ENCODE data around the gene DSG2.

- TF ChIP-seq TAF1 (IDR thresholded peaks at IDR 0.05; ENCODE audit: low read depth, low read length): no peak
- no peak for TF ChIP-seq POLR2A (IDR thresholded peaks at IDR 0.05; ENCODE audit: low read depth, low read length)
- TF ChIP-seq POLR2AphosphoS5 (IDR thresholded peaks at IDR 0.05; ENCODE audit: low read depth, low read length): no peak
- TF ChIP-seq SPI1 (IDR thresholded peaks at IDR 0.05; ENCODE audit: low read depth, low read length): no peak
Observed at GRCh38 chr18:31506024-31506742, 8.2 kb downstream of the DSG2 start.

Data from GM12891 (cell line).